Fibroblast of skin of left biceps (primary cell): ENCODE data around the gene RTF2.
"Not testable (repeated sequence)": the region's sequence is repeated elsewhere in the genome, so short reads cannot be mapped to it uniquely, and the experiment has no call there.

ENCODE experiments used
- DNase-seq, 2 experiments: peaks; one replicate each; pipeline ENCODE4 v3.0.0-alpha.2; 2013; ENCODE audit warnings: low read depth in 2 of 2

Gene RTF2

GRCh38 chr20:56542489-56543030, 74.1 kb downstream of the RTF2 start:
- DNase-seq, result no peak

GRCh38 chr20:56551571-56551970, 83.1 kb downstream of the RTF2 start:
- DNase-seq, result no peak

GRCh38 chr20:56552911-56553629, 84.6 kb downstream of the RTF2 start:
- DNase-seq, result no peak

- peak; percentile 89 to 90 for DNase-seq
Measured at GRCh38 chr20:56554869-56555268, 86.4 kb downstream of the RTF2 start.

GRCh38 chr20:56558968-56559367, 90.5 kb downstream of the RTF2 start:
- DNase-seq, result no peak

- not testable (repeated sequence) for DNase-seq
Measured at GRCh38 chr20:56564526-56564925, 96.1 kb downstream of the RTF2 start.

GRCh38 chr20:56565511-56565910, 97.1 kb downstream of the RTF2 start:
- DNase-seq, result no peak

- no peak for DNase-seq
Measured at GRCh38 chr20:56566621-56567020, 98.2 kb downstream of the RTF2 start.
